ENCODE data around the gene MRPS31.

Gene MRPS31

DNA sequence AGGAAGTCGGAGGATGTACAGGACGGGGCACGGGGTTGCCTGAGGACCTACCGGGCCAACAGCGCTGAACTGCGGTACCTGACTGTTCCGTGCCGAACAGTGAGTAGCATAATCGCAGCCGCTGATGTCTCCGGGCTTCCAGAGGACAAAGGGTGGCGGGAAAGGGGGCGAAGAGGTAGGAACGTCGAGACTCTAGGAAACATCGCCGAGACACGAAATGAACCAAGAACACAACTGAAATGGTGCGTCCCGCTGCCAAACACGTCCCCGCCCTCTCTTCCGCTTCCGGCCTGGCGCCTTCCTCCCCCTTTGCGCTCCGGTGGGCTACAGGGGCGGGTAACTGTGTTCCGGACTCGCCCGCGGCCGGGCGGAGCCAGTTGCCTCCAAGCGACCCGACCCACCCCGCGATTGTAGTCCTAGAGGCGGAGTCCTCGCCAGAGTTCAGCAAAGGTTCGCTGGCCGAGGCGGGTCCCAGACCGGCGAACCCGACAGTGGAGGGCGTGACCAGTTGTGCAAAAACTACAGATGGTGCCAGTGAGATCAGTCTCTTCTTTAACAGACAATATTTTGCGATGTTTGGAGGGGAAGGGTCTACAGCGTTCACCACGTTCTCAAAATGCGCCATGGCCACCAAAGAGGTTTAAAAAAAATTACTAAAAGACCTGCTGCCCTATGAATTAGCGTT lies at the start of gene MRPS31:
Gene MRPS31, minus strand, starts transcription at position 257 of the 685 bp plus-strand sequence. Its CDS starts 54 bp downstream, at position 203.
- DNase-seq (ENCODE audit: low read depth): peak; percentile 90

DNA sequence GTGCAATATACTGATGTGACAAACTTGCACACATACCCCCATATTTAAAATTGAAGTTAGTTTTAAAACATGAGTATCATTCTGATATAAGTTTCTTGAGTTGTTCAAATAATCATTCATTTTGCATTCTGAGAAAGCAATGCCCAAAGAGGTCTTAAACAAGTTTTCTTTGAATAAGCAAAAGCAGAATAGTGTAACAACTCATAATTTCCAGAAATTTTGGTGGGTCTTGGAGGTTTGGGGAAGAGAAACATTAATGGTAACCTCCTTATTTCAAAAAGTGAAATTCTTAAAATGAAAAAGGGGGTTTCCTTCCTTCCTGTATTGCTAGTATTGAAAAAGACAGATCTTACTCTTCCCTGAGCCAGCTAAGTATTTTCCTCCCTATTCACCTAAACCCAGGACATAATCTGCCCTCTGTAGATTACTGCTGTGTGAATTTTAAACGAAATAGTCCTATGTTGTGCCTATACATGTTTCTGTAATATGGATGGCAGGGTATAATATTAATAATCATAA lies 48.9 kb upstream of the MRPS31 start:
- no peak for DNase-seq (ENCODE audit: low read depth)

DNA sequence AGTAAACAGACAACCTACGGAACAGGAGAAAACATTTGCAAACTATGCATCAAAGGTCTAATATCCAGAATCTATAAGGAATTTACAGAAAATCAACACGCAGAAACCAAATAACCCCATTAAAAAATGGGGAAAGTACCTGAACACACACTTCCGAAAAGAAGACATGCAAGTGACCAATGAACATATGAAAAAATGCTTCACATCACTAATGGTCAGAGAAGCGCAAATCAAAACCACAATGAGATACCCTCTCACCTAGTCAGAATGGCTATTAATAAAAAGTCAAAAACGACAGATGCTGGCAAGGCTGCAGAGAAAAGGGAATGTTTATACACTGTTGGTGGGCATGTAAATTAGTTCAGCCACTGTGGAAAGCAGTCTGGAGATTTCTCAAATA lies 47.9 kb upstream of the MRPS31 start:
- DNase-seq (ENCODE audit: low read depth): no peak

DNA sequence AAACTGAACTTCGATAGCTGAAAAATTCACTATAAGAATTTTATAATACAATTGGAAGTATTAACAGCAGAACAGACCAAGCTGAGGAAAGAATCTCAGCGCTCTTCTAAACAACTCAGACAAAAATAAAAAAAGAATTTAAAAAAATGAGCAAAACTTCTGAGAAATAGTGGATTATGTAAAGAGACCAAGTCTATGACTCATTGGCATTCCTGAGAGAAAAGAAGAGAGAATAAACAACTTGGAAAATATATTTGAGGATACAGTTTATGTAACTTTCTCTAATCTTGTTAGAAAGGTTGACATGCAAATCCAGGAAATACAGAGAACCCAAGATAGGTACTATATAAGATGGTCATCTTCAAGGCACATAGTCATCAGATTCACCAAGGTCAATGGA lies 43.8 kb upstream of the MRPS31 start:
- DNase-seq (ENCODE audit: low read depth): no peak

- no peak for DNase-seq (ENCODE audit: low read depth)
These were observed 42.9 kb upstream of the MRPS31 start for GRCh38 chr13:40813667-40814454.

DNA sequence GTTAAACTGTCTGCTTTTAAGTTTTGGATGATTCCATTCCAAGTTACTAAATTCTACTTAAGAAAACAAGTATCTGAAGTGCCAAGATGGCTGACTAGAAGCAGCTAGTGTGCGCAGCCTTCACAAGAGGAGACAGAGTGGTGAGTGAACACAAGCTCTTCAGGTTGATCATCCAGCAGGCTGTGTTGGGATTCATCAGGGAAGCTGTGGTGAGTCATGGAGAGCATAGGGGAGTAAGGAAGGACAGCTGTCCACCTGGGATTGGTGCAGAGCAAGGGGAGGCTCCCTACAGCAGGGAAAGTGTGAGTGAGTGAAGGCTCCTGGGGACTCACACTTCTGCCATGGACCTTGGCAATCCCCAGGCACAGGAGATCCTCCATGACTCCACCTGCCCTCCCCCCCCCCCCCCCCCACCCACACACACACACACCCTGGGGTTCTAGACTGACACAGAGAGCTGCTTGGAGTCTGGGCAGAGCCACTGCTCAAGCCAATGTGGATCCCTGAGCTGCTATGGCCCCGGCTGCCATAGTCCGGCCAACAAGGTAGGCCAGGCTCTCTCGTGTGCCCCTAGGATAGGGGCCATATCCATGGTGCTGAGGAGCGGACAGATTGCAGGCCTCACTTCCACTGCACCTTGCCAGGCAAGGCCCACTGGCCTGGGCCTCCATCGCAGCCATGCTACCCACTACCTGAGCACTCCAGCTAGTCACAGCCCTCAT lies 41.9 kb upstream of the MRPS31 start:
- no peak for DNase-seq (ENCODE audit: low read depth)

GRCh38 chr13:40812102-40812501 lies 41.1 kb upstream of the MRPS31 start:
- no peak for DNase-seq (ENCODE audit: low read depth)

DNA sequence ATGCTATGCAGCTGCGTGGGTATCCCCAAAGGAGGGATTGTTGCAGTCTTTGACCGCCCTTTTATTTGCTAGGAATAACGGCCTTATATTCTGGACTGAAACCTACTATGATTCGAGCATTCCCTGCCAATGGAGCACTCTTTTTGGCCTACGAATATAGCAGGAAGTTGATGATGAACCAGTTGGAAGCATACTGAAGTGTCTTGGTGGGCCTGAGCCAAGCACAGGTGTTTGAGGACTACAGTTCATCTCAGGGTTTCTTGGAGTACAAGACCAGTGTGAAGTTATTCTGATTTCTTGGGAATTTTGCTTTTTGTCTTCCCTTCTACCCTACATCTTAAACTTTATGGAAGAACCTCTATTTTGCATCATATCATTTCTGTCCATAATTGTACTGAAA lies 38.5 kb upstream of the MRPS31 start:
- DNase-seq (ENCODE audit: low read depth): no peak

GRCh38 chr13:40806241-40806640 lies 35.3 kb upstream of the MRPS31 start:
- no peak for DNase-seq (ENCODE audit: low read depth)

- DNase-seq (ENCODE audit: low read depth): no peak
These were observed 32.3 kb upstream of the MRPS31 start for GRCh38 chr13:40803316-40803715.

DNA sequence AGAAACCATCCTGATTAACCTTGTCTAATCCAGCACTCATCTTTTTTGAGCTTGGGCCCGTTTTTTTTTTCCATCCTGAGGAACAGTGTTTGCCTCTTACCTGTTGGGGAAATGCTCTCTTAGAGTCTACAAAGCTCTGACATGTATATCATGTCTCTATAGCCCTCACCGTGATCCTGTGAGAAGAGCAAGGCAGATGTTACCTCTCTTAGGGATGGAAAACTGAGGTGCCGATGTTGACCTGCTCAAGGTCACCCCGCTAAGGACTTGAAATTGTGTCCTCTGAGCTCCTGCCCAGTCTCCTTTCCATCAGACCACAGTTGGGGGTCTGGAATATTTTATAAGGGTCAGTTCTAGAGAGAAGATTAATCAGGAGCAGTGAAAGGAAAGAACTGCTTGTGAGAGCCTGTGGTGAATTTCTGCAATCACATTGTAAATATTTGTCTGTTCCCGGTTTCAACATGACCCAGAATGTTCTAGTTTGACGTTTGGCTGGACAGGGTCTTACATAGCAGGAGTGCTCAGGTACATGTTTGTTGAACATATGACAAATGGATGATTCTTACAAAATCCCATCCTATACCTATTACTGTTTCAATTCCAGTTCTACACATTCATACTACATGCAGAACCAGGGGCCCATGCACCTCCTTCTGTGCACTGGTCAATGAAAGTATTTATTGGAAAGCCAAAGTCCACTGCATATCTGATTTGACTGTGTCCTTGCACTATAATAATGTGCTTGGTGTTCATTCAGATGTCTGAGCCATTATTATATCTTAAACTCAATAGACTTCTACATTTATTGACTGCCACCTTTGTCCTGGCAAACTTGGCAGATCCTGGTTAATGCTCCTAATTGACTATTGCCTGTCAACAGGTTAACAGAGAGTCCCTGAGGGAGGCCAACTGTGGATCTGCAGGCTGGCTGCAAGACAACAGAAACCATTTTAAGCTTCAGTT lies 30.5 kb upstream of the MRPS31 start:
- DNase-seq (ENCODE audit: low read depth): no peak

- no peak for DNase-seq (ENCODE audit: low read depth)
These were observed 29.6 kb upstream of the MRPS31 start for GRCh38 chr13:40800559-40800958.

DNA sequence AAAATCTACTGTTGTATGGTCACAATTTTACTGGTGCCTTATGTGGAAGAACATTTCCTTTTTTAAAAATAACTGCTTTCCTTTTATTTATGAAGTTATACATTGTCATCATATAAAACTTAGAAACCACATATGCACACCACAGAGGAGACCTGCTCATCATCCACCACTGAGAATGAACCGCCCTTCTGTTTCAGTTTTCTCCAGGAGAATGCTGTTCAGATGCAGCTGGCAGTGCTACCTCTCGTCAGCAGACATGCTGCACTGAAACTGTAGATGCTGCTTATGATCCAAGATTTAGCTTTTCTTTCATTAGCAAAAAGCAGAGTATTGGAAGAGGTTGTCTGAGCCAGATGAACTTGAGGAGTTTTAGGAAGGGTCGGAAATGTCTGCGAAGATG lies 28.5 kb upstream of the MRPS31 start:
- no peak for DNase-seq (ENCODE audit: low read depth)

- no peak for DNase-seq (ENCODE audit: low read depth)
These were observed 27.4 kb upstream of the MRPS31 start for GRCh38 chr13:40798380-40798779.

DNA sequence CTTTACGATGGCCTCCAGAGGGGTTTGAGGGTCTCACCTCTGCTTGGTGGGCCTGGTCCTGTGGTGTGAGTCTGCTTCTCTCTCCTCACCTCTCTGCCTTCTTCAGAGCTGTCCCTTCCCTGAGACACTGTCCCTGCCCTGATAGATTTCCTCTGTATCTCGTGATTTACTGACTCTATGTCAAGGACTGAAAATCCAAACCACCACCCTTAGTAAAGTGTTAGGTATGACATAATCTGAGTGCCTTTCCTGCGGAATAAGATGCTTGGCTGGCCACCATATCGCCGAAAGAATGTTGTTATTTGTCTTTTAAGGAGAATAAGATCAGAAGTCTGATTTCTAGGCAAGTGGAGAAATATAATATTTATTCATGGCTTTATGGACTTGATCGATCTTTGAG lies 25.7 kb upstream of the MRPS31 start:
- no peak for DNase-seq (ENCODE audit: low read depth)

GRCh38 chr13:40794414-40795368 lies 23.7 kb upstream of the MRPS31 start:
- no peak for DNase-seq (ENCODE audit: low read depth)

DNA sequence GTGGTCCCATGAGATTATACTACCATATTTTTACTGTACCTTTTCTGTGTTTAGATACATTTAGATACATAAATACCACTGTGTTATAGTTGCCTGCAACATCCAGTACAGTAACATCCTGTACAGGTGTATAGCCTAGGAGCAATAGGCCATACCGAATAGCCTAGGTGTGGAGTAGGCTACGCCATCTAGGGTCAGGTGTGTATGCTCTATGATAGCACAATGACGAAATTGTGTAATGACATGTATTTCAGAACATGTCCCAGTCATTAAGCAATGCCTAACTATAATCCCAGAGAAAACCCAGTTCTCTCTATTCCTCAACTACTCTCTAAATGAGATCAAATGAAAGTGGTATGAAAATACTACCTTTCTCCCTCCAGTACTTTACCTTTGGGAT lies 22.3 kb upstream of the MRPS31 start:
- no peak for DNase-seq (ENCODE audit: low read depth)

DNA sequence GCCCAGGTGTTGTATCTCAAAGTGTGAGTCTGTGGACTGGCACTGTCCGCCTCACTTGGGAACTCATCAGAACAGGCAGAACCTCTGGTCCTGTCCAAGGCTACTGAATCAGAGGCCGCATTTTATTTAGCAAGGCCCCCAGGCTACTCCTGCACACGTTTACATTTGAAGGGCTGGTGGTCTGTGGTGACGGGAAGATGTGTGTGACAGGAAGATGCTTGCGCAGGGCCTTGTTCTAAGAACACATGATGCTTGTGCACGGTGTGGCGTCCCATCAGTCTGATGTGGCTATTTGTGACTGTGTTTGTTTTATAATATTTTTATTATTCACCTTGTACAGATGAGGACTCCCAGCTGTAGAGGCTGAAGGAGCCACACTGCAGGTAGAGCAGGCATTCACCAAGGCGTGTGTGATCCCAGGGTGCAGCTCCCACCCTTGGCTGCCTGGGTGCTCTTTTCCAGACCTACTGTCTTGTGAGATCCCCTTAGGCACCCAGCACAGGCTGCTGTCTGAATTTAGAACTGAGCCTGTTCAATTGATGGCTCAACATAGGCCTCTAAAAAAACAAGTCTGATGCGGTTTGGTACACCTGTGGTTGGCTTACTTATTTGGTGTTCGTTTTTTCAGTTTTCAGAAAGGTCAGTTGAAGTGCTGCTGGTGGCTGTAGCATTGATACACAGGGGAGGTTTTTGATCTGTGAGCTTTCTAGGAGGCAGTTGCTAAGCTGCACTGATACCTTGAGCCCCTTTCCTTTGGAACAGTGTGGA lies 21.5 kb upstream of the MRPS31 start:
- DNase-seq (ENCODE audit: low read depth): no peak

DNA sequence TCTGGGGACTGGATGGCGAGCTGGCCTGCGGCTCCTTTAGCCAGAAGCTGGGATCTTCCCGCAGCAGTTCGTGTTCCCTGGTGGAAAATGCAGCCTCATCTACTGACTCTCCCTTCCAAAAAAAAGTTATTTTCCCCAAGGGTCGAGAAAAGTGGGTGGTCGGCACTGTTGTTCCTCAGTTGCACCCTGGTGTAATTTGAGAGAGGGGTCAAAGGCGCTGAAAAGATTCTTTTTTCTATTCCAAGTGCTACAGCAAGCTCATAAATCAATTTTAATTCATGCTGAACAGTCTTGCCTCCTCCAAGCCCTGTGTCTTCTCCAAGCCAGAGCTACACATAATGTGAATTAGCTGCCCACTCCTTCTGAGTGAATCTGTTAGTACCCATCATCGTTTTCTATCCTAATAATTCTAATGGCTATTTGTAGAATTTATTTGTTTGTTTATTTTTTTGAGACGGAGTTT lies 19.2 kb upstream of the MRPS31 start:
- no peak for DNase-seq (ENCODE audit: low read depth)
